HL-60 (cell line): ENCODE data around the gene CDIPT.

Experiments used
- DNase-seq, 2 experiments: peaks; one replicate each; pipeline ENCODE4 v3.0.0-alpha.2; 2010 to 2020; ENCODE audit warnings: low read depth in 1 of 2, low spot score in 1 of 2
- H3K27ac ChIP-seq: fragments of 250-450 bp; sonication (Bioruptor Pico); replicated peaks from 2 replicates; pipeline ENCODE4 v1.5.1; 2020; ENCODE audit warnings: mild to moderate bottlenecking, moderate library complexity
- H3K27me3 ChIP-seq: fragments of 250-450 bp; sonication (Bioruptor Pico); 2 replicates; pipeline ENCODE4 v1.5.1; 2021; ENCODE audit warnings: mild to moderate bottlenecking, moderate library complexity; ENCODE audit not compliant: insufficient read depth, poor library complexity, severe bottlenecking
- H3K4me3 ChIP-seq: replicated peaks from 2 replicates; pipeline ENCODE4 v1.5.1; 2011; ENCODE audit warnings: mild to moderate bottlenecking, control low read depth, low read length; ENCODE audit not compliant: insufficient read depth
- GABPA ChIP-seq: IDR thresholded peaks from 2 replicates; pipeline ENCODE4 v1.6.1; 2012; ENCODE audit warnings: low read depth
- POLR2AphosphoS5 ChIP-seq: IDR thresholded peaks from 2 replicates; pipeline ENCODE4 v1.6.1; 2012; ENCODE audit warnings: low read depth
- SPI1 ChIP-seq: IDR thresholded peaks from 2 replicates; pipeline ENCODE4 v1.6.1; 2012; ENCODE audit warnings: low read depth, mild to moderate bottlenecking, borderline replicate concordance
- TF ChIP-seq, protein P1 (sequence below): IDR thresholded peaks from 2 replicates; pipeline ENCODE4 v1.6.1; 2012; ENCODE audit warnings: low read depth; ENCODE audit not compliant: insufficient replicate concordance
- TF ChIP-seq, protein P2 (sequence below): IDR thresholded peaks from one replicate; pipeline ENCODE4 v1.5.1; 2011; ENCODE audit warnings: low read length, control low read depth, inconsistent platforms; ENCODE audit not compliant: insufficient read depth

The CDIPT gene

DNA sequence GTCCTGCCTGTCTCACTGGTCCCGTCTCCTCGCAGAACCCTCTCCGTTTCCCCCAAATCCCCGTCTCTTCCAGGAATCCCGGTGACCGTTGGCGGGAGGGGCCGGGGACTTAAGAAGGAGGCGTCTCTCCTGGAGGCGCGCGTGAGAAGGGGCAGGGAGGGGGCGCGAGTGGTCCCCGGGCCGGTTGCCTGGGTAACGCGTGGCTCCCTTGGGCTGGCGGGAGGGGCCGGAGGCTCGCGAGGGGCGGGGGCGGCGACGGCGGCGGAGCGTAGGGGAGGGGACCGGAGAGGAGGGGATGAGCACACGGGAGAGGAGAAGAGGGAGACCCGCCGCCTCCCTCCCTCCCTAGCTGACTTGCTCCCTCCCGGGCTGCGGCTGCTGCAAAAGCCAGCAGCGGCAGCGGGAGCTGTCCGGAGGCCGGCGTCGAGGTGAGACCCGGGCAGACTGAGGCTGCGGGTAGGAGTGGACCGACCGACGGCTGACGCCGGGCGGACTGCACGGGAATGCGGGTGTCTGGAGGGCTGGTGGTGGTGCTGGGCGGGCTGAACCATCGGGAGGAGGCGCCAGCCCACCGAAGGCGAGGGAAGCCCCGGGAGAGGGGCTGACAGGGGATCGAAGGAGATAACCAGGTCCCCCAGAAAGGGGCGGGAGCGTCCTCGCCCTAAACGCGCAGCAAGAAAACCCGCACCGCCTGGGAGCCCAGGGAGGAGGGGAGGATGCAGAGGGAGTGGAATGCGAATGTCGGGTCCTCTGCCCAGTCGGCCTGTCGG is 50.9 kb downstream of the CDIPT start, which contains the start of gene PRRT2:
Gene PRRT2, plus strand, starts transcription at position 298 of the 770 bp plus-strand sequence. CDS start 862 bp downstream, outside the sequence.
- TF ChIP-seq GABPA: no peak
- TF ChIP-seq SPI1: no peak
- TF ChIP-seq, protein P1, sequence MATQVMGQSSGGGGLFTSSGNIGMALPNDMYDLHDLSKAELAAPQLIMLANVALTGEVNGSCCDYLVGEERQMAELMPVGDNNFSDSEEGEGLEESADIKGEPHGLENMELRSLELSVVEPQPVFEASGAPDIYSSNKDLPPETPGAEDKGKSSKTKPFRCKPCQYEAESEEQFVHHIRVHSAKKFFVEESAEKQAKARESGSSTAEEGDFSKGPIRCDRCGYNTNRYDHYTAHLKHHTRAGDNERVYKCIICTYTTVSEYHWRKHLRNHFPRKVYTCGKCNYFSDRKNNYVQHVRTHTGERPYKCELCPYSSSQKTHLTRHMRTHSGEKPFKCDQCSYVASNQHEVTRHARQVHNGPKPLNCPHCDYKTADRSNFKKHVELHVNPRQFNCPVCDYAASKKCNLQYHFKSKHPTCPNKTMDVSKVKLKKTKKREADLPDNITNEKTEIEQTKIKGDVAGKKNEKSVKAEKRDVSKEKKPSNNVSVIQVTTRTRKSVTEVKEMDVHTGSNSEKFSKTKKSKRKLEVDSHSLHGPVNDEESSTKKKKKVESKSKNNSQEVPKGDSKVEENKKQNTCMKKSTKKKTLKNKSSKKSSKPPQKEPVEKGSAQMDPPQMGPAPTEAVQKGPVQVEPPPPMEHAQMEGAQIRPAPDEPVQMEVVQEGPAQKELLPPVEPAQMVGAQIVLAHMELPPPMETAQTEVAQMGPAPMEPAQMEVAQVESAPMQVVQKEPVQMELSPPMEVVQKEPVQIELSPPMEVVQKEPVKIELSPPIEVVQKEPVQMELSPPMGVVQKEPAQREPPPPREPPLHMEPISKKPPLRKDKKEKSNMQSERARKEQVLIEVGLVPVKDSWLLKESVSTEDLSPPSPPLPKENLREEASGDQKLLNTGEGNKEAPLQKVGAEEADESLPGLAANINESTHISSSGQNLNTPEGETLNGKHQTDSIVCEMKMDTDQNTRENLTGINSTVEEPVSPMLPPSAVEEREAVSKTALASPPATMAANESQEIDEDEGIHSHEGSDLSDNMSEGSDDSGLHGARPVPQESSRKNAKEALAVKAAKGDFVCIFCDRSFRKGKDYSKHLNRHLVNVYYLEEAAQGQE: no peak
- no peak for TF ChIP-seq POLR2AphosphoS5
- TF ChIP-seq, protein P2, sequence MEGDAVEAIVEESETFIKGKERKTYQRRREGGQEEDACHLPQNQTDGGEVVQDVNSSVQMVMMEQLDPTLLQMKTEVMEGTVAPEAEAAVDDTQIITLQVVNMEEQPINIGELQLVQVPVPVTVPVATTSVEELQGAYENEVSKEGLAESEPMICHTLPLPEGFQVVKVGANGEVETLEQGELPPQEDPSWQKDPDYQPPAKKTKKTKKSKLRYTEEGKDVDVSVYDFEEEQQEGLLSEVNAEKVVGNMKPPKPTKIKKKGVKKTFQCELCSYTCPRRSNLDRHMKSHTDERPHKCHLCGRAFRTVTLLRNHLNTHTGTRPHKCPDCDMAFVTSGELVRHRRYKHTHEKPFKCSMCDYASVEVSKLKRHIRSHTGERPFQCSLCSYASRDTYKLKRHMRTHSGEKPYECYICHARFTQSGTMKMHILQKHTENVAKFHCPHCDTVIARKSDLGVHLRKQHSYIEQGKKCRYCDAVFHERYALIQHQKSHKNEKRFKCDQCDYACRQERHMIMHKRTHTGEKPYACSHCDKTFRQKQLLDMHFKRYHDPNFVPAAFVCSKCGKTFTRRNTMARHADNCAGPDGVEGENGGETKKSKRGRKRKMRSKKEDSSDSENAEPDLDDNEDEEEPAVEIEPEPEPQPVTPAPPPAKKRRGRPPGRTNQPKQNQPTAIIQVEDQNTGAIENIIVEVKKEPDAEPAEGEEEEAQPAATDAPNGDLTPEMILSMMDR: no peak
- no peak for DNase-seq
- Histone ChIP-seq H3K27ac (no peak within 1 kb of the TSS), H3K4me3 (peak within 1 kb of the TSS; percentile 9; the same call in 1 of the 2 replicates), H3K27me3 (no peaks in the 10 kb centered on the region)

DNA sequence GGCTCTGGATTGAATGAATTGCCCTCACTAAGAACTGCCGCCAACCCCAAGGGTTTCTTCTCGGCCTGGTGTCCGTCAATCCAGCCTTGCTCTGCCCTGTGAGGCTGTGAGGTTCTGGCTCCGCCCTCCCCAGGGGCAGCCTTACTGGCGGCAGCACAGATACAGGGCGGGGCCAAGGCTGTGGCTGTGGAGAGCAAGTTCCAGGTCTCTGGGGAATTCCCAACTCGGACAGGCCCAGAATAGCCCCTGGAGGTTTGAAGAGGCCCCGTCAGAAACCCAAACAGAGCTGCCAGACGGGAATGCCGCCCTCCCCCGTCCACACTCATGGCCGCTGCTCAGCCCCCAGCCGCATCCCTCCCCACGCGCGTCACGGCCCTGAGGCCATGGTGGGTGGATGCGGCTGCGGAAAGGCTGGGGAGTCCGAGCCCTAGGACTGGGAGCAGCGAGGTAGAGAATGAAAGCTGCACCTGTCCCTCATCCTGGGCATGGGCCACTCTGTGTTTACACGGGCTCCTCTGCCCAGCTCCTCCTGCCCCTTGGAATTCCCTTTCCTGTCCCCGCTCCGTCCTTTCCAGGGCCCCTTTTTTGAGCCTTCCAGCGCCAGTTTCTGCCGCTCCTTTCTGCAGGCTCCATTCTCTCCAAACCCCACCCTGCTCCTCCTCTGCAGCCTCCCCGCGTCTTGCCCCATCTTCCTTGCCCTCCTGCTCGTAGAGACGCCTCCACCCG is 51.7 kb downstream of the CDIPT start:
- peak; percentile 56 to 89 for DNase-seq
- Histone ChIP-seq H3K27me3 (no peaks in the 10 kb centered on the region), H3K4me3 (peak overlapping the region; percentile 9; the same call in 1 of the 2 replicates), H3K27ac (no peak overlapping the region)
- TF ChIP-seq, protein P1: no peak
- no peak for TF ChIP-seq SPI1
- TF ChIP-seq GABPA: no peak
- TF ChIP-seq, protein P2: no peak
- peak; percentile 91 for TF ChIP-seq POLR2AphosphoS5

DNA sequence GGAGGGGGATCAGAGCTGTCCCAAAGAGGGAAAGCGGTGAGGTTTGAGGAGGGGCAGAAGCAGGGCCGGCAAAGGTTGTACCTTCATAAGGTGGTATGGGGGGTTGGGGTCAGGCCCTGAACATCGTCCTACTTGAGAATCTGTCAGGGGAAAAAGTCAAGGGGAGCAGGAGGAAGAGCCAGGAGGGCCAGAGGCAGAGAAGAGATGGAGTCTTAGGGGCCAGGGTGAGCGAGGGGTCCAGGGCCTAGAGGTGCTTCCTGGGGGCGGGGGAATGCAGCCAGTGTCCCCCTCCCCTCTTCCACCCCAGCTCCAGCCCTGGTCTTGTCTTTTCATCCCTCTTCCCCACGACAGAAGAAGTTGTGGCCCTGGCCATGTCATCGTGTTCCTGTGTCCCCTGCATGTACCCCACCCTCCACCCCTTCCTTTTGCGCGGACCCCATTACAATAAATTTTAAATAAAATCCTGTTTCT is 52.3 kb downstream of the CDIPT start:
- DNase-seq: no peak
- no peak overlapping the region for H3K27ac ChIP-seq
- H3K27me3 ChIP-seq: no peaks in the 10 kb centered on the region
- TF ChIP-seq, protein P1: no peak
- TF ChIP-seq POLR2AphosphoS5 (no peak), GABPA (no peak), SPI1 (no peak)
- TF ChIP-seq, protein P2: no peak
- H3K4me3 ChIP-seq: no peak overlapping the region
